EL (cell line): ENCODE measurements around the gene ANKZF1.
"Not testable (repeated sequence)": the region's sequence is repeated elsewhere in the genome, so short reads cannot be mapped to it uniquely, and the experiment has no call there.

Experiments used
- DNase-seq: peaks from one replicate; pipeline ENCODE4 v3.0.0-alpha.2; 2016

Gene ANKZF1

GRCh38 chr2:219230059-219230540 lies 494 bp downstream of the ANKZF1 start:
- peak; percentile 72 for DNase-seq

GRCh38 chr2:219234331-219234730 lies 4.7 kb downstream of the ANKZF1 start:
- DNase-seq: no peak

- no peak for DNase-seq
Observed at GRCh38 chr2:219243291-219243761, 13.7 kb downstream of the ANKZF1 start.

- no peak for DNase-seq
Observed at GRCh38 chr2:219244789-219245147, 15.2 kb downstream of the ANKZF1 start.

- DNase-seq: peak; percentile 91
Observed at GRCh38 chr2:219245148-219245898, 15.7 kb downstream of the ANKZF1 start, which contains the start of the genes GLB1L and STK16. GLB1L (minus strand) TSS chr2:219245444; CDS start chr2:219243573, 1,871 bp downstream. STK16 (plus strand) TSS chr2:219245479; CDS start chr2:219246000, 521 bp downstream.

- DNase-seq: no peak
Observed at GRCh38 chr2:219245899-219246230, 16.3 kb downstream of the ANKZF1 start.

- DNase-seq: no peak
Observed at GRCh38 chr2:219246559-219246958, 17.0 kb downstream of the ANKZF1 start.

GRCh38 chr2:219247678-219248642 lies 18.4 kb downstream of the ANKZF1 start:
- no peak for DNase-seq

GRCh38 chr2:219248845-219249202 lies 19.2 kb downstream of the ANKZF1 start:
- DNase-seq: no peak

- DNase-seq: peak; percentile 72
Observed at GRCh38 chr2:219249203-219249980, 19.8 kb downstream of the ANKZF1 start.

GRCh38 chr2:219250049-219250781 lies 20.6 kb downstream of the ANKZF1 start:
- DNase-seq: no peak

GRCh38 chr2:219251656-219252055 lies 22.1 kb downstream of the ANKZF1 start:
- no peak for DNase-seq

GRCh38 chr2:219252084-219252483 lies 22.5 kb downstream of the ANKZF1 start:
- DNase-seq: no peak

- DNase-seq: no peak
Observed at GRCh38 chr2:219252570-219252899, 22.9 kb downstream of the ANKZF1 start.

- DNase-seq: peak; percentile 37
Observed at GRCh38 chr2:219252900-219253752, 23.5 kb downstream of the ANKZF1 start, which contains the start of gene TUBA4B. TUBA4B (plus strand) TSS chr2:219253243; CDS start chr2:219253408, 165 bp downstream.

GRCh38 chr2:219253753-219254589 lies 24.4 kb downstream of the ANKZF1 start, which contains the start of gene TUBA4A:
TUBA4A (minus strand) TSS chr2:219253918; CDS start chr2:219253858, 60 bp downstream.
- peak; percentile 63 for DNase-seq

GRCh38 chr2:219254590-219255201 lies 25.1 kb downstream of the ANKZF1 start:
- no peak for DNase-seq

- DNase-seq: not testable (repeated sequence)
Observed at GRCh38 chr2:219258942-219259341, 29.3 kb downstream of the ANKZF1 start.
